ENCODE data around the gene NRDC. TPM values are rescaled to one million over a fixed set of nuclear protein-coding genes. Genes with fewer than 3 reads are reported as not detected.

NRDC gene
- total and polyA plus RNA-seq, 9 of the 15 experiments (the other 6 are each of a cell fraction or from before 2014, with no cell fraction given), result 102 to 371 (median 201) TPM

DNA sequence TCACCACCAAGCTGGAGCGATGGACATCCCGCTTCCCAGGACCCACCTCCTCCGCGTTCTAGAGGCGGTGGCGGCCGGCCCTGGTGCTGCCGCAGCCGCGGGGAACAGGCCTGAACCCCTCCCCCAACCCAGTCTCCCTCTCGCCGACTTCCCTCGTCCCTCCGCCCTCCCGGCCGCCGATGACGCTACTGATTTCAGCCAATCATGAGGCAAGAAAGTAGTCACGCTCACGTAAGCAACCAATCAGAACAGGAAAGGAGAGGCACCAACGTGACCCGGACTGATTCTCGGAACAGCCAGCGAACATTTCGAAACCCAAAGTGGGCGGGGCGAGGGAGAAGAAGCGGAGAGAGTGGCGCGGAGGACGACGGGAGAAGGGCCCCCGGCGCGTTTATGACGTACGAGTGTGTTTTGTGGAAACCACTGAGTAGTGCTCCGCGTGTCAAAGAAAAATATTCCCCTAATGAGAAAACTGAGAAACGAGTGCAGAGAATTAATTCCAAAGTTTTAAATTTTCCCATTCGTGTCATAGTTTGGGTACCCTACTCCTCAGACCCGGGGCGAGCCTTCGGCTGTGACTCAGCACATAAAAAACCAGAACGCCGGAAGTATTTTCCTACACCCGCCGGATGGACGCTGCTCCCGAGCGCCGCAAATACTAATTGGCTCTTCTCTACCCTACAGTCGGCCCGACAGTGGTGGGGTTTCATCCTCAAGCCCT is at the start of gene NRDC (continued):
- no peak for TF ChIP-seq RBM14 (IDR thresholded peaks at IDR 0.05; ENCODE audit: borderline replicate concordance, insufficient read depth, low read depth, low read length)
- TF ChIP-seq GABPB2 (CRISPR knock-in tag; conservative IDR thresholded peaks at IDR 0.05), result no peak
- TF ChIP-seq ELF1 (tag; IDR thresholded peaks at IDR 0.05), result peak; percentile 90
- TF ChIP-seq HNRNPL (IDR thresholded peaks at IDR 0.05; ENCODE audit: low read depth, low read length), result no peak
- TF ChIP-seq, protein P1, sequence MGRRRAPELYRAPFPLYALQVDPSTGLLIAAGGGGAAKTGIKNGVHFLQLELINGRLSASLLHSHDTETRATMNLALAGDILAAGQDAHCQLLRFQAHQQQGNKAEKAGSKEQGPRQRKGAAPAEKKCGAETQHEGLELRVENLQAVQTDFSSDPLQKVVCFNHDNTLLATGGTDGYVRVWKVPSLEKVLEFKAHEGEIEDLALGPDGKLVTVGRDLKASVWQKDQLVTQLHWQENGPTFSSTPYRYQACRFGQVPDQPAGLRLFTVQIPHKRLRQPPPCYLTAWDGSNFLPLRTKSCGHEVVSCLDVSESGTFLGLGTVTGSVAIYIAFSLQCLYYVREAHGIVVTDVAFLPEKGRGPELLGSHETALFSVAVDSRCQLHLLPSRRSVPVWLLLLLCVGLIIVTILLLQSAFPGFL (CRISPR knock-in tag; IDR thresholded peaks at IDR 0.05), result no peak
- peak; percentile 86 for TF ChIP-seq MYC (IDR thresholded peaks at IDR 0.05; ENCODE audit: low read depth, low read length)
- peak; percentile 15; the same call in 1 of the 2 replicates for TF ChIP-seq MYC (CRISPR knock-in tag; IDR thresholded peaks at IDR 0.05; ENCODE audit: borderline replicate concordance, low read depth)
- TF ChIP-seq, protein P2, sequence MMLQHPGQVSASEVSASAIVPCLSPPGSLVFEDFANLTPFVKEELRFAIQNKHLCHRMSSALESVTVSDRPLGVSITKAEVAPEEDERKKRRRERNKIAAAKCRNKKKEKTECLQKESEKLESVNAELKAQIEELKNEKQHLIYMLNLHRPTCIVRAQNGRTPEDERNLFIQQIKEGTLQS (IDR thresholded peaks at IDR 0.05), result peak; percentile 81
- TF ChIP-seq, protein P2 (CRISPR knock-in tag; conservative IDR thresholded peaks at IDR 0.05), result no peak
- TF ChIP-seq MED1 (CRISPR knock-in tag; IDR thresholded peaks at IDR 0.05; ENCODE audit: borderline replicate concordance), result no peak
- TF ChIP-seq HMGN3 (IDR thresholded peaks at IDR 0.05; ENCODE audit: borderline replicate concordance, extremely low read depth, insufficient read length, low read depth, low read length), result peak; percentile 74
- TF ChIP-seq ZKSCAN8 (CRISPR knock-in tag; IDR thresholded peaks at IDR 0.05), result no peak
- no peak for TF ChIP-seq SMARCA5 (IDR thresholded peaks at IDR 0.05)
- peak; percentile 30 for TF ChIP-seq HNRNPK (IDR thresholded peaks at IDR 0.05; ENCODE audit: low read depth, low read length, poor library complexity, severe bottlenecking)
- TF ChIP-seq NR1H2 (CRISPR knock-in tag; IDR thresholded peaks at IDR 0.05), result no peak; the same call in 1 of the 2 replicates
- no peak for TF ChIP-seq KDM1A (IDR thresholded peaks at IDR 0.05)
- TF ChIP-seq NONO (IDR thresholded peaks at IDR 0.05; ENCODE audit: low read depth in 2 of 2, low read length in 1 of 2), result no peak
- peak; percentile 86 for TF ChIP-seq CHCHD3 (CRISPR knock-in tag; IDR thresholded peaks at IDR 0.05)
- TF ChIP-seq, protein P3, sequence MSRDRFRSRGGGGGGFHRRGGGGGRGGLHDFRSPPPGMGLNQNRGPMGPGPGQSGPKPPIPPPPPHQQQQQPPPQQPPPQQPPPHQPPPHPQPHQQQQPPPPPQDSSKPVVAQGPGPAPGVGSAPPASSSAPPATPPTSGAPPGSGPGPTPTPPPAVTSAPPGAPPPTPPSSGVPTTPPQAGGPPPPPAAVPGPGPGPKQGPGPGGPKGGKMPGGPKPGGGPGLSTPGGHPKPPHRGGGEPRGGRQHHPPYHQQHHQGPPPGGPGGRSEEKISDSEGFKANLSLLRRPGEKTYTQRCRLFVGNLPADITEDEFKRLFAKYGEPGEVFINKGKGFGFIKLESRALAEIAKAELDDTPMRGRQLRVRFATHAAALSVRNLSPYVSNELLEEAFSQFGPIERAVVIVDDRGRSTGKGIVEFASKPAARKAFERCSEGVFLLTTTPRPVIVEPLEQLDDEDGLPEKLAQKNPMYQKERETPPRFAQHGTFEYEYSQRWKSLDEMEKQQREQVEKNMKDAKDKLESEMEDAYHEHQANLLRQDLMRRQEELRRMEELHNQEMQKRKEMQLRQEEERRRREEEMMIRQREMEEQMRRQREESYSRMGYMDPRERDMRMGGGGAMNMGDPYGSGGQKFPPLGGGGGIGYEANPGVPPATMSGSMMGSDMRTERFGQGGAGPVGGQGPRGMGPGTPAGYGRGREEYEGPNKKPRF (IDR thresholded peaks at IDR 0.05; ENCODE audit: low read depth, low read length), result no peak
- TF ChIP-seq ZNF668 (CRISPR knock-in tag; IDR thresholded peaks at IDR 0.05), result no peak
- TF ChIP-seq HDAC8 (tag; IDR thresholded peaks at IDR 0.05), result no peak
- TF ChIP-seq, protein P4, sequence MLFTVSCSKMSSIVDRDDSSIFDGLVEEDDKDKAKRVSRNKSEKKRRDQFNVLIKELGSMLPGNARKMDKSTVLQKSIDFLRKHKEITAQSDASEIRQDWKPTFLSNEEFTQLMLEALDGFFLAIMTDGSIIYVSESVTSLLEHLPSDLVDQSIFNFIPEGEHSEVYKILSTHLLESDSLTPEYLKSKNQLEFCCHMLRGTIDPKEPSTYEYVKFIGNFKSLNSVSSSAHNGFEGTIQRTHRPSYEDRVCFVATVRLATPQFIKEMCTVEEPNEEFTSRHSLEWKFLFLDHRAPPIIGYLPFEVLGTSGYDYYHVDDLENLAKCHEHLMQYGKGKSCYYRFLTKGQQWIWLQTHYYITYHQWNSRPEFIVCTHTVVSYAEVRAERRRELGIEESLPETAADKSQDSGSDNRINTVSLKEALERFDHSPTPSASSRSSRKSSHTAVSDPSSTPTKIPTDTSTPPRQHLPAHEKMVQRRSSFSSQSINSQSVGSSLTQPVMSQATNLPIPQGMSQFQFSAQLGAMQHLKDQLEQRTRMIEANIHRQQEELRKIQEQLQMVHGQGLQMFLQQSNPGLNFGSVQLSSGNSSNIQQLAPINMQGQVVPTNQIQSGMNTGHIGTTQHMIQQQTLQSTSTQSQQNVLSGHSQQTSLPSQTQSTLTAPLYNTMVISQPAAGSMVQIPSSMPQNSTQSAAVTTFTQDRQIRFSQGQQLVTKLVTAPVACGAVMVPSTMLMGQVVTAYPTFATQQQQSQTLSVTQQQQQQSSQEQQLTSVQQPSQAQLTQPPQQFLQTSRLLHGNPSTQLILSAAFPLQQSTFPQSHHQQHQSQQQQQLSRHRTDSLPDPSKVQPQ (CRISPR knock-in tag; IDR thresholded peaks at IDR 0.05; ENCODE audit: borderline replicate concordance), result no peak
